ENCODE measurements around the gene PCDHGA5.

- TF ChIP-seq POLR2AphosphoS5 (IDR thresholded peaks at IDR 0.05; ENCODE audit: low read depth, low read length), result no peak
- no peak for TF ChIP-seq SP1 (IDR thresholded peaks at IDR 0.05; ENCODE audit: low read depth)
- TF ChIP-seq CEBPB (IDR thresholded peaks at IDR 0.05; ENCODE audit: low read depth), result no peak
- no peak for TF ChIP-seq POLR2A (IDR thresholded peaks at IDR 0.05; ENCODE audit: borderline replicate concordance, extremely low read depth, insufficient read depth, insufficient read length)
- peak; percentile 43 for TF ChIP-seq RAD21 (IDR thresholded peaks at IDR 0.05; ENCODE audit: low read depth)
- TF ChIP-seq TCF7L2 (IDR thresholded peaks at IDR 0.05; ENCODE audit: borderline replicate concordance, extremely low read depth, insufficient read depth, insufficient read length), result no peak
- TF ChIP-seq MAX (IDR thresholded peaks at IDR 0.05), result no peak
- no peak for TF ChIP-seq FOSL1 (IDR thresholded peaks at IDR 0.05; ENCODE audit: low read depth)
- TF ChIP-seq SIN3A (IDR thresholded peaks at IDR 0.05; ENCODE audit: low read depth), result no peak
- TF ChIP-seq CTCF (IDR thresholded peaks at IDR 0.05 in 2 of 3, conservative IDR thresholded peaks at IDR 0.05 in 1 of 3; ENCODE audit: borderline replicate concordance in 1 of 3, insufficient read depth in 1 of 3, low read depth in 2 of 3, low read length in 2 of 3), result peak; percentile 29 to 42 (median 40); a peak in 5 of 6 replicates
- no peak for TF ChIP-seq REST (IDR thresholded peaks at IDR 0.05; ENCODE audit: low read depth)
Observed at GRCh38 chr5:141349917-141350619, 13.9 kb upstream of the PCDHGA5 start, which contains the start of gene PCDHGB1.
